ENCODE measurements around the gene ZNF197. TPM values are rescaled to one million over a fixed set of nuclear protein-coding genes. Genes with fewer than 3 reads are reported as not detected.

ZNF197 gene
- total RNA-seq, 1 donor from 2014 or later, result 14.2 TPM

DNA sequence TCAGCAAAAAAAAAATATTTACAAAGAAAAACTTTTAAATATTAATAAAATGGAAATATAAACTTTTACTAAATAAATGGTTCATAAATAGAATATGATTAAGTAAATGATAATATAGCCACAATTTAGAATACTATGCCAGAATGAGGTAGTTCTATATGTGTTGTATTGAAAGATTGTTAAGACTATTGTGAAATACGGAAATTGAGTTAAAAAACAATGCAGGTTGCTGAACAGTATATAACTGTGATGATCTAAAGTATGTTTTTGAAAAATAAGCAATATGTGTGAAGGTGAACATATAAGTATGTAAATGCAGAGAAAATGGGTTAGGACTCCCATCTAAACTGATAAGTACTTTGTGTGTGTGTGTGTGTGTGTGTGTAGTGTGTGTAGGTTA lies 24.9 kb downstream of the ZNF197 start:
- DNase-seq (no peak), ATAC-seq (no peak)
- no peaks in the 10 kb centered on the region for H3K9me3 ChIP-seq
- H3K27me3 ChIP-seq, result no peaks in the 10 kb centered on the region
- intact Hi-C loops (cut with DNase I), result no loop called here
- TF ChIP-seq, protein P1, sequence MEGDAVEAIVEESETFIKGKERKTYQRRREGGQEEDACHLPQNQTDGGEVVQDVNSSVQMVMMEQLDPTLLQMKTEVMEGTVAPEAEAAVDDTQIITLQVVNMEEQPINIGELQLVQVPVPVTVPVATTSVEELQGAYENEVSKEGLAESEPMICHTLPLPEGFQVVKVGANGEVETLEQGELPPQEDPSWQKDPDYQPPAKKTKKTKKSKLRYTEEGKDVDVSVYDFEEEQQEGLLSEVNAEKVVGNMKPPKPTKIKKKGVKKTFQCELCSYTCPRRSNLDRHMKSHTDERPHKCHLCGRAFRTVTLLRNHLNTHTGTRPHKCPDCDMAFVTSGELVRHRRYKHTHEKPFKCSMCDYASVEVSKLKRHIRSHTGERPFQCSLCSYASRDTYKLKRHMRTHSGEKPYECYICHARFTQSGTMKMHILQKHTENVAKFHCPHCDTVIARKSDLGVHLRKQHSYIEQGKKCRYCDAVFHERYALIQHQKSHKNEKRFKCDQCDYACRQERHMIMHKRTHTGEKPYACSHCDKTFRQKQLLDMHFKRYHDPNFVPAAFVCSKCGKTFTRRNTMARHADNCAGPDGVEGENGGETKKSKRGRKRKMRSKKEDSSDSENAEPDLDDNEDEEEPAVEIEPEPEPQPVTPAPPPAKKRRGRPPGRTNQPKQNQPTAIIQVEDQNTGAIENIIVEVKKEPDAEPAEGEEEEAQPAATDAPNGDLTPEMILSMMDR (IDR thresholded peaks at IDR 0.05), result no peak
- H3K36me3 ChIP-seq, result peaks cover 40% of the 10 kb centered on the region
- peaks cover 6% of the 10 kb centered on the region for H3K4me1 ChIP-seq
- H3K4me3 ChIP-seq, result peak overlapping the region; percentile 80
- H3K27ac ChIP-seq, result no peak overlapping the region

DNA sequence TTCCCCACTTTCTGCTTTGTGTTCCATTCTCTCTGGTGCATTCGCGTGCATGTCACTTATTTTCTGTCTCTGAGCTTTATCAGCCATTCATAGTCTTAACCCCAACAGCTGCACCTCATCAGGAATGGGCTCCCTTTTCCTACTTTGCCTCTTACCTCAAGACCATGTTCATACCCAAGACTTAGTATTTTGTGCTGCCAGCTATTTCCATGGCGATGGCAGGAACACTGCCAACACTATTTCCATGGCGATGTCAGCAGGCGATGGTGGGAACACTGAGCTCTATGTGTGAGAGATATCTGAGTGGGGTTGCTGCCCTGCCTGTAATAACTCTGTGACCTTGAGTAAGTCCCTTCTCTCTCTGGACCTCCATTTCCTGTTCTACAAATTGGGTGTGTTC lies 29.2 kb downstream of the ZNF197 start:
- intact Hi-C loops (cut with DNase I), result no loop called here
- Histone ChIP-seq H3K36me3 (peaks cover 74% of the 10 kb centered on the region), H3K27me3 (no peaks in the 10 kb centered on the region), H3K9me3 (peaks cover under 1% of the 10 kb centered on the region), H3K4me1 (peaks cover 6% of the 10 kb centered on the region), H3K27ac (no peak overlapping the region), H3K4me3 (no peak overlapping the region)
- TF ChIP-seq, protein P1 (IDR thresholded peaks at IDR 0.05), result no peak
- ATAC-seq (no peak), DNase-seq (no peak)

DNA sequence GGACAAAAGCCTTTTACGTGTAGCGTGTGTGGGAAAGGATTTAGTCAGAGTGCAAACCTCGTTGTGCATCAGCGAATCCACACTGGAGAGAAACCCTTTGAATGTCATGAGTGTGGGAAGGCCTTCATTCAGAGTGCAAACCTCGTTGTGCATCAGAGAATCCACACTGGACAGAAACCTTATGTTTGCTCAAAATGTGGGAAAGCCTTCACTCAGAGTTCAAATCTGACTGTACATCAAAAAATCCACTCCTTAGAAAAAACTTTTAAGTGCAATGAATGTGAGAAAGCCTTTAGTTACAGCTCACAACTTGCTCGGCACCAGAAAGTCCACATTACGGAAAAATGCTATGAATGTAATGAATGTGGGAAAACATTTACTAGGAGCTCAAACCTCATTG lies 34.2 kb downstream of the ZNF197 start:
- Histone ChIP-seq H3K9me3 (peaks cover 4% of the 10 kb centered on the region), H3K4me3 (no peak overlapping the region), H3K27ac (no peak overlapping the region), H3K4me1 (no peaks in the 10 kb centered on the region), H3K36me3 (peaks cover 63% of the 10 kb centered on the region), H3K27me3 (no peaks in the 10 kb centered on the region)
- TF ChIP-seq, protein P1 (IDR thresholded peaks at IDR 0.05), result no peak
- no peak for DNase-seq
- no peak for ATAC-seq
- intact Hi-C loops (cut with DNase I), result no loop called here

DNA sequence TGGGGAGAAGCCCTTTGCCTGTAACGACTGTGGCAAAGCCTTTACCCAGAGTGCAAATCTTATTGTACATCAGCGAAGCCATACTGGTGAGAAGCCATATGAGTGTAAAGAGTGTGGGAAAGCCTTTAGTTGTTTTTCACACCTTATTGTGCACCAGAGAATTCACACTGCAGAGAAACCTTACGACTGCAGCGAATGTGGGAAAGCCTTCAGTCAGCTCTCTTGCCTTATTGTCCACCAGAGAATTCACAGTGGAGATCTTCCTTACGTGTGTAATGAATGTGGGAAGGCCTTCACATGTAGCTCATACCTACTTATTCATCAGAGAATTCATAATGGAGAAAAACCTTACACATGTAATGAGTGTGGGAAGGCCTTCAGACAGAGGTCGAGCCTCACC lies 34.6 kb downstream of the ZNF197 start:
- TF ChIP-seq, protein P1 (IDR thresholded peaks at IDR 0.05), result no peak
- DNase-seq (no peak), ATAC-seq (no peak)
- Histone ChIP-seq H3K4me3 (no peak overlapping the region), H3K36me3 (peaks cover 59% of the 10 kb centered on the region), H3K27ac (no peak overlapping the region), H3K9me3 (peaks cover 4% of the 10 kb centered on the region), H3K27me3 (no peaks in the 10 kb centered on the region), H3K4me1 (no peaks in the 10 kb centered on the region)
- intact Hi-C loops (cut with DNase I), result no loop called here

- H3K4me3 ChIP-seq, result no peak overlapping the region
- peaks cover 47% of the 10 kb centered on the region for H3K36me3 ChIP-seq
- H3K4me1 ChIP-seq, result no peaks in the 10 kb centered on the region
- no peaks in the 10 kb centered on the region for H3K27me3 ChIP-seq
- TF ChIP-seq, protein P1 (IDR thresholded peaks at IDR 0.05), result no peak
- intact Hi-C loops (cut with DNase I), result no loop called here
- ATAC-seq (no peak), DNase-seq (no peak)
- H3K9me3 ChIP-seq, result peaks cover 4% of the 10 kb centered on the region
- no peak overlapping the region for H3K27ac ChIP-seq
These were observed 36.4 kb downstream of the ZNF197 start for GRCh38 chr3:44661189-44661588.

DNA sequence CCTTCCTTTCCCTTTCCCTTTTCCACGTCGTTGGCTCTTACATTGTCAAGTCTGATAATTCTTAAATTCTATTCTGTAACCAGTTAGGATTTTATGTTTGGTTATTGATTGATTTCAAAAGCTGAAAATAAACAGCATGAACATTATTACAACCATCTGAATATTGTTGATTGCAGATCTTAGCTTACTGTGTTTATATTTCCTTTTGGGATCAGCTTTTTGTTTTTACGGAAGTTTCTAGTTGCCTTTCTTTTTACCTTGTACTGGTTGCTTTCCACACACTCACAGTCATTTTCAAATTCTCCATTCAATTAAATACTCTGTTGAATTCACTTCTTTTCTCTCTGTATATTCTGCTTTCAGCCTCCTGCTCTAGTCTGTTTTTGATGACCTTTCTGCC lies 40.3 kb downstream of the ZNF197 start:
- H3K4me3 ChIP-seq, result no peak overlapping the region
- intact Hi-C loops (cut with DNase I), result no loop called here
- H3K9me3 ChIP-seq, result no peaks in the 10 kb centered on the region
- no peak for ATAC-seq
- TF ChIP-seq, protein P1 (IDR thresholded peaks at IDR 0.05), result no peak
- peaks cover 12% of the 10 kb centered on the region for H3K36me3 ChIP-seq
- no peaks in the 10 kb centered on the region for H3K4me1 ChIP-seq
- DNase-seq, result no peak
- no peaks in the 10 kb centered on the region for H3K27me3 ChIP-seq
- no peak overlapping the region for H3K27ac ChIP-seq

Measured in upper lobe of right lung (tissue), 1 donor.